Testis (tissue), 3 donors: ENCODE results near the gene BNC1. TPM values are rescaled to one million over a fixed set of nuclear protein-coding genes. Genes with fewer than 3 reads are reported as not detected.

ENCODE experiments used
- DNase-seq: peaks from one replicate; pipeline ENCODE4 v3.0.0-alpha.2; 2019
- H3K27ac ChIP-seq, 2 donors: fragments of 200-600 bp; sonication (generic); one replicate each; pipeline ENCODE4 v1.5.1; 2019
- H3K27me3 ChIP-seq: fragments of 200-600 bp; sonication (generic); one replicate; pipeline ENCODE4 v1.5.1; 2019
- H3K36me3 ChIP-seq: fragments of 200-600 bp; sonication (generic); one replicate; pipeline ENCODE4 v1.5.1; 2017; ENCODE audit warnings: low read depth; ENCODE audit errors: missing control alignments
- H3K4me1 ChIP-seq: fragments of 200-600 bp; sonication (generic); one replicate; pipeline ENCODE4 v1.5.1; 2019
- H3K4me3 ChIP-seq, 2 donors: fragments of 200-600 bp; sonication (generic); one replicate each; pipeline ENCODE4 v1.5.1; 2017 to 2019
- H3K9me3 ChIP-seq: fragments of 200-600 bp; sonication (generic); one replicate; pipeline ENCODE4 v1.5.1; 2017
- CTCF ChIP-seq, 3 experiments: fragments of 450-650 bp in 2 of 3; fragments of 200-600 bp in 1 of 3; sonication (generic) in 1 of 3; IDR thresholded peaks; one replicate each; pipeline ENCODE4 v1.5.1; 2016 to 2019; ENCODE audit warnings: antibody characterized with exemption in 3 of 3, mild to moderate bottlenecking in 2 of 3, moderate library complexity in 1 of 3
- POLR2A ChIP-seq: fragments of 450-650 bp; IDR thresholded peaks from one replicate; pipeline ENCODE4 v1.6.1; 2017; ENCODE audit warnings: antibody characterized with exemption, mild to moderate bottlenecking, moderate library complexity
- WGBS, 2 donors: methylation state at CpG; one replicate each; pipeline ENCODE4 v1.1.5; 2018; 5-methylcytosine and 5-hydroxymethylcytosine counted together
- intact Hi-C: fragments of 100-400 bp; cut with DNase I; formaldehyde crosslinking; loops from one replicate; pipeline ENCODE4 v1.15.1; 2023; ENCODE audit warnings: low total_unique reads
- polyA plus RNA-seq: library from polyadenylated mRNA; stranded (reverse); fragments of 350-450 nt; fragmentation: Illumina TruSeq; extraction: RNeasy Lipid Tissue Mini Kit (QIAGEN cat#74804); gene quantifications from one replicate; pipeline ENCODE4 v1.2.3, GENCODE V29; 2014; ENCODE audit warnings: low read depth, low replicate concordance; ENCODE audit not compliant: insufficient read depth
- total RNA-seq, 2 donors: library from RNA; depleted of rRNA; stranded (reverse); fragments of >200 nt; gene quantifications; one replicate each; pipeline ENCODE4 v1.2.3, GENCODE V29; 2016

Gene BNC1
- total and polyA plus RNA-seq, 3 donors from 2014 or later = 26.2 to 75.4 (median 32.7) TPM

GRCh38 chr15:83303535-83303934 lies 19.1 kb upstream of the BNC1 start:
- no peak for TF ChIP-seq CTCF (IDR thresholded peaks at IDR 0.05)
- TF ChIP-seq POLR2A = no peak
- Histone ChIP-seq H3K4me1 (no peaks in the 10 kb centered on the region), H3K27ac (no peak overlapping the region), H3K36me3 (no peaks in the 10 kb centered on the region), H3K9me3 (no peaks in the 10 kb centered on the region), H3K4me3 (no peak overlapping the region), H3K27me3 (no peaks in the 10 kb centered on the region)
- DNase-seq = no peak
- intact Hi-C loops = no loop called here
- WGBS, 2 donors = 64 to 66% methylated on average over 3 of the region's 3 CpGs

- Histone ChIP-seq H3K27me3 (no peaks in the 10 kb centered on the region), H3K36me3 (no peaks in the 10 kb centered on the region), H3K9me3 (no peaks in the 10 kb centered on the region), H3K27ac (no peak overlapping the region), H3K4me1 (no peaks in the 10 kb centered on the region), H3K4me3 (no peak overlapping the region)
- 92 to 97% methylated on average over 1 of the region's 1 CpG for WGBS, 2 donors
- no peak for DNase-seq
- intact Hi-C loops = no loop called here
- TF ChIP-seq CTCF (IDR thresholded peaks at IDR 0.05) (no peak), POLR2A (no peak)
These were observed 16.4 kb upstream of the BNC1 start for GRCh38 chr15:83300826-83301225.

- Histone ChIP-seq H3K27me3 (no peaks in the 10 kb centered on the region), H3K9me3 (no peaks in the 10 kb centered on the region), H3K27ac (no peak overlapping the region), H3K4me1 (no peaks in the 10 kb centered on the region), H3K4me3 (no peak overlapping the region), H3K36me3 (no peaks in the 10 kb centered on the region)
- no peak for DNase-seq
- TF ChIP-seq CTCF (IDR thresholded peaks at IDR 0.05) = no peak
- no peak for TF ChIP-seq POLR2A
- intact Hi-C loops = no loop called here
- 77 to 88% methylated on average over 3 of the region's 3 CpGs for WGBS, 2 donors
These were observed 15.0 kb upstream of the BNC1 start for GRCh38 chr15:83299462-83299861.

GRCh38 chr15:83295417-83295816 lies 11.0 kb upstream of the BNC1 start:
- Histone ChIP-seq H3K4me3 (no peak overlapping the region), H3K9me3 (no peaks in the 10 kb centered on the region), H3K36me3 (no peaks in the 10 kb centered on the region), H3K27me3 (no peaks in the 10 kb centered on the region), H3K27ac (no peak overlapping the region), H3K4me1 (no peaks in the 10 kb centered on the region)
- DNase-seq = no peak
- WGBS, 2 donors = 58% methylated on average over 6 of the region's 6 CpGs
- intact Hi-C loops = no loop called here
- TF ChIP-seq POLR2A = no peak
- TF ChIP-seq CTCF (IDR thresholded peaks at IDR 0.05) = no peak

- no peaks in the 10 kb centered on the region for H3K9me3 ChIP-seq
- H3K36me3 ChIP-seq = no peaks in the 10 kb centered on the region
- intact Hi-C loops = no loop called here
- H3K4me1 ChIP-seq = no peaks in the 10 kb centered on the region
- H3K4me3 ChIP-seq = no peak overlapping the region
- WGBS, 2 donors = 78 to 80% methylated on average over 1 of the region's 1 CpG
- no peak for DNase-seq
- no peak overlapping the region for H3K27ac ChIP-seq
- H3K27me3 ChIP-seq = no peaks in the 10 kb centered on the region
- TF ChIP-seq POLR2A = no peak
These were observed 8.7 kb upstream of the BNC1 start for GRCh38 chr15:83293201-83293600.
